HepG2 (cell line): ENCODE results near the gene TP73. TPM values are rescaled to one million over a fixed set of nuclear protein-coding genes. Genes with fewer than 3 reads are reported as not detected.
A peak's percentile ranks its signal among the peaks of the same experiment; 100 is the strongest.

ENCODE experiments used
- AGO2 ChIP-seq: fragments of 200-400 bp; formaldehyde crosslinking; optimal IDR thresholded peaks from 2 replicates; pipeline ENCODE3; 2017; ENCODE audit warnings: mild to moderate bottlenecking, low read depth, low read length, moderate library complexity
- ATAD3A ChIP-seq: sonication (generic); formaldehyde crosslinking; IDR thresholded peaks from 2 replicates; pipeline ENCODE4 v1.4.0; 2020; ENCODE audit warnings: missing genetic modification reagents
- HNRNPUL1 ChIP-seq: fragments of 200-400 bp; formaldehyde crosslinking; IDR thresholded peaks from 2 replicates; pipeline ENCODE4 v1.6.1; 2017; ENCODE audit warnings: low read depth, mild to moderate bottlenecking, low read length, moderate library complexity
- KAT7 ChIP-seq: IDR thresholded peaks from 2 replicates; pipeline ENCODE4 v1.6.1; 2018; ENCODE audit warnings: borderline replicate concordance, missing compliant biosample characterization
- MEF2D ChIP-seq: sonication (generic); formaldehyde crosslinking; IDR thresholded peaks from 2 replicates; pipeline ENCODE4 v1.5.1; 2020; ENCODE audit warnings: mild to moderate bottlenecking, missing genetic modification reagents
- NFRKB ChIP-seq: fragments of 450-650 bp; IDR thresholded peaks from 2 replicates; pipeline ENCODE4 v1.6.1; 2017
- POLR2A ChIP-seq, 2 experiments: IDR thresholded peaks; 2 replicates each; pipeline ENCODE4 v1.6.1; 2011; ENCODE audit warnings: low read depth in 2 of 2, low read length in 2 of 2, mild to moderate bottlenecking in 1 of 2, moderate library complexity in 1 of 2; ENCODE audit not compliant: insufficient read depth in 1 of 2
- RBFOX2 ChIP-seq: fragments of 200-400 bp; formaldehyde crosslinking; IDR thresholded peaks from 2 replicates; pipeline ENCODE4 v1.6.1; 2017; ENCODE audit warnings: low read depth, mild to moderate bottlenecking, low read length
- RFX3 ChIP-seq: IDR thresholded peaks from 2 replicates; pipeline ENCODE4 v1.6.1; 2016; ENCODE audit warnings: missing biosample characterization, missing genetic modification reagents
- ZBED4 ChIP-seq: sonication (generic); formaldehyde crosslinking; IDR thresholded peaks from 2 replicates; pipeline ENCODE4 v1.4.0; 2020; ENCODE audit warnings: missing genetic modification reagents, borderline replicate concordance
- ZBTB21 ChIP-seq: sonication (generic); formaldehyde crosslinking; IDR thresholded peaks from 2 replicates; pipeline ENCODE4 v1.4.0; 2020; ENCODE audit warnings: missing genetic modification reagents
- ZBTB38 ChIP-seq: sonication (generic); formaldehyde crosslinking; IDR thresholded peaks from 2 replicates; pipeline ENCODE4 v1.5.1; 2020; ENCODE audit warnings: mild to moderate bottlenecking, missing genetic modification reagents
- ZNF337 ChIP-seq: sonication (generic); formaldehyde crosslinking; IDR thresholded peaks from 2 replicates; pipeline ENCODE4 v1.5.1; 2020; ENCODE audit warnings: missing genetic modification reagents, low read depth, mild to moderate bottlenecking, borderline replicate concordance
- ZNF768 ChIP-seq: sonication (generic); formaldehyde crosslinking; IDR thresholded peaks from 2 replicates; pipeline ENCODE4 v1.4.0; 2020; ENCODE audit warnings: missing genetic modification reagents
- ZNF776 ChIP-seq: sonication (generic); formaldehyde crosslinking; IDR thresholded peaks from 2 replicates; pipeline ENCODE4 v1.4.0; 2020; ENCODE audit warnings: mild to moderate bottlenecking, missing genetic modification reagents
- ZSCAN22 ChIP-seq: sonication (generic); formaldehyde crosslinking; IDR thresholded peaks from 2 replicates; pipeline ENCODE4 v1.4.0; 2020; ENCODE audit warnings: mild to moderate bottlenecking, missing genetic modification reagents
- polyA plus RNA-seq, 8 experiments: library from polyadenylated mRNA; depleted of rRNA in 3 of 8; stranded (reverse) in 7 of 8; unstranded in 1 of 8; fragments of >200 nt; fragmentation: Illumina TruSeq in 4 of 8; extraction: Trizol in 4 of 8; gene quantifications; 2 replicates each; pipeline versions ENCODE4 v1.2.1 to v1.2.3, GENCODE V29; 2011 to 2016; ENCODE audit warnings: low read depth in 4 of 8, missing spikeins in 1 of 8, mixed read lengths in 1 of 8; ENCODE audit not compliant: insufficient read depth in 1 of 8
- total RNA-seq, 5 experiments: library from RNA; depleted of rRNA; stranded (reverse); fragments of >200 nt; fragmentation: Illumina TruSeq; extraction: Trizol; gene quantifications; 2 replicates each; pipeline ENCODE4 v1.2.3, GENCODE V29; 2016; ENCODE audit warnings: low read depth in 1 of 5
- TF ChIP-seq, protein P1 (sequence below): sonication (generic); formaldehyde crosslinking; IDR thresholded peaks from 2 replicates; pipeline ENCODE4; 2020; ENCODE audit warnings: missing genetic modification reagents, mild to moderate bottlenecking, borderline replicate concordance
- TF ChIP-seq, protein P2 (sequence below): sonication (generic); formaldehyde crosslinking; IDR thresholded peaks from 2 replicates; pipeline ENCODE4 v1.5.1; 2020; ENCODE audit warnings: missing genetic modification reagents, mild to moderate bottlenecking, borderline replicate concordance
- TF ChIP-seq, protein P3 (sequence below): sonication (generic); formaldehyde crosslinking; IDR thresholded peaks from 2 replicates; pipeline ENCODE4 v1.4.0; 2020; ENCODE audit warnings: low read depth, mild to moderate bottlenecking, missing genetic modification reagents

Gene TP73
- total and polyA plus RNA-seq, 2 of the 13 experiments (the other 11 are each of a cell fraction or from before 2014, with no cell fraction given), result 0.49 to 1.1 TPM

- peak; percentile 9; the same call in 1 of the 2 replicates for TF ChIP-seq ZNF768 (CRISPR knock-in tag)
- TF ChIP-seq ZBTB21 (CRISPR knock-in tag), result no peak
- TF ChIP-seq RFX3 (CRISPR knock-in tag), result no peak
- TF ChIP-seq ZNF337 (CRISPR knock-in tag), result no peak
- TF ChIP-seq ZBTB38, result peak; percentile 90
- TF ChIP-seq, protein P1, sequence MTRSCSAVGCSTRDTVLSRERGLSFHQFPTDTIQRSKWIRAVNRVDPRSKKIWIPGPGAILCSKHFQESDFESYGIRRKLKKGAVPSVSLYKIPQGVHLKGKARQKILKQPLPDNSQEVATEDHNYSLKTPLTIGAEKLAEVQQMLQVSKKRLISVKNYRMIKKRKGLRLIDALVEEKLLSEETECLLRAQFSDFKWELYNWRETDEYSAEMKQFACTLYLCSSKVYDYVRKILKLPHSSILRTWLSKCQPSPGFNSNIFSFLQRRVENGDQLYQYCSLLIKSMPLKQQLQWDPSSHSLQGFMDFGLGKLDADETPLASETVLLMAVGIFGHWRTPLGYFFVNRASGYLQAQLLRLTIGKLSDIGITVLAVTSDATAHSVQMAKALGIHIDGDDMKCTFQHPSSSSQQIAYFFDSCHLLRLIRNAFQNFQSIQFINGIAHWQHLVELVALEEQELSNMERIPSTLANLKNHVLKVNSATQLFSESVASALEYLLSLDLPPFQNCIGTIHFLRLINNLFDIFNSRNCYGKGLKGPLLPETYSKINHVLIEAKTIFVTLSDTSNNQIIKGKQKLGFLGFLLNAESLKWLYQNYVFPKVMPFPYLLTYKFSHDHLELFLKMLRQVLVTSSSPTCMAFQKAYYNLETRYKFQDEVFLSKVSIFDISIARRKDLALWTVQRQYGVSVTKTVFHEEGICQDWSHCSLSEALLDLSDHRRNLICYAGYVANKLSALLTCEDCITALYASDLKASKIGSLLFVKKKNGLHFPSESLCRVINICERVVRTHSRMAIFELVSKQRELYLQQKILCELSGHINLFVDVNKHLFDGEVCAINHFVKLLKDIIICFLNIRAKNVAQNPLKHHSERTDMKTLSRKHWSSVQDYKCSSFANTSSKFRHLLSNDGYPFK (CRISPR knock-in tag), result no peak
- TF ChIP-seq MEF2D (CRISPR knock-in tag), result no peak
- TF ChIP-seq POLR2A (IDR thresholded peaks at IDR 0.05; ENCODE audit: insufficient read depth in 1 of 2, low read depth in 2 of 2, low read length in 2 of 2), result peak in 1 of 2 experiments; percentile 18; a peak in 1 of 4 replicates
- peak; percentile 65 for TF ChIP-seq AGO2
- TF ChIP-seq, protein P2, sequence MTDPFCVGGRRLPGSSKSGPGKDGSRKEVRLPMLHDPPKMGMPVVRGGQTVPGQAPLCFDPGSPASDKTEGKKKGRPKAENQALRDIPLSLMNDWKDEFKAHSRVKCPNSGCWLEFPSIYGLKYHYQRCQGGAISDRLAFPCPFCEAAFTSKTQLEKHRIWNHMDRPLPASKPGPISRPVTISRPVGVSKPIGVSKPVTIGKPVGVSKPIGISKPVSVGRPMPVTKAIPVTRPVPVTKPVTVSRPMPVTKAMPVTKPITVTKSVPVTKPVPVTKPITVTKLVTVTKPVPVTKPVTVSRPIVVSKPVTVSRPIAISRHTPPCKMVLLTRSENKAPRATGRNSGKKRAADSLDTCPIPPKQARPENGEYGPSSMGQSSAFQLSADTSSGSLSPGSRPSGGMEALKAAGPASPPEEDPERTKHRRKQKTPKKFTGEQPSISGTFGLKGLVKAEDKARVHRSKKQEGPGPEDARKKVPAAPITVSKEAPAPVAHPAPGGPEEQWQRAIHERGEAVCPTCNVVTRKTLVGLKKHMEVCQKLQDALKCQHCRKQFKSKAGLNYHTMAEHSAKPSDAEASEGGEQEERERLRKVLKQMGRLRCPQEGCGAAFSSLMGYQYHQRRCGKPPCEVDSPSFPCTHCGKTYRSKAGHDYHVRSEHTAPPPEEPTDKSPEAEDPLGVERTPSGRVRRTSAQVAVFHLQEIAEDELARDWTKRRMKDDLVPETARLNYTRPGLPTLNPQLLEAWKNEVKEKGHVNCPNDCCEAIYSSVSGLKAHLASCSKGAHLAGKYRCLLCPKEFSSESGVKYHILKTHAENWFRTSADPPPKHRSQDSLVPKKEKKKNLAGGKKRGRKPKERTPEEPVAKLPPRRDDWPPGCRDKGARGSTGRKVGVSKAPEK (CRISPR knock-in tag), result no peak
- TF ChIP-seq HNRNPUL1, result no peak
- 0 out of 2 replicates have a peak, but pooled peaks have one; percentile 39 for TF ChIP-seq ZNF776 (CRISPR knock-in tag)
- TF ChIP-seq NFRKB, result no peak
- TF ChIP-seq RBFOX2, result no peak
- TF ChIP-seq KAT7 (CRISPR knock-in tag), result 0 out of 2 replicates have a peak, but pooled peaks have one; percentile 2
- TF ChIP-seq ZBED4 (CRISPR knock-in tag), result no peak
- no peak for TF ChIP-seq ATAD3A (CRISPR knock-in tag)
- no peak for TF ChIP-seq ZSCAN22 (CRISPR knock-in tag)
- TF ChIP-seq, protein P3, sequence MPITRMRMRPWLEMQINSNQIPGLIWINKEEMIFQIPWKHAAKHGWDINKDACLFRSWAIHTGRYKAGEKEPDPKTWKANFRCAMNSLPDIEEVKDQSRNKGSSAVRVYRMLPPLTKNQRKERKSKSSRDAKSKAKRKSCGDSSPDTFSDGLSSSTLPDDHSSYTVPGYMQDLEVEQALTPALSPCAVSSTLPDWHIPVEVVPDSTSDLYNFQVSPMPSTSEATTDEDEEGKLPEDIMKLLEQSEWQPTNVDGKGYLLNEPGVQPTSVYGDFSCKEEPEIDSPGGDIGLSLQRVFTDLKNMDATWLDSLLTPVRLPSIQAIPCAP (CRISPR knock-in tag), result no peak
These were observed 80.2 kb downstream of the TP73 start (continued) for GRCh38 chr1:3732434-3733093.
